T-helper 9 cell (primary cell): Measurements from ENCODE around the gene OLFM4.

Source experiments
- DNase-seq: peaks from one replicate; pipeline ENCODE4 v3.0.0-alpha.2; 2020

Gene OLFM4

DNA sequence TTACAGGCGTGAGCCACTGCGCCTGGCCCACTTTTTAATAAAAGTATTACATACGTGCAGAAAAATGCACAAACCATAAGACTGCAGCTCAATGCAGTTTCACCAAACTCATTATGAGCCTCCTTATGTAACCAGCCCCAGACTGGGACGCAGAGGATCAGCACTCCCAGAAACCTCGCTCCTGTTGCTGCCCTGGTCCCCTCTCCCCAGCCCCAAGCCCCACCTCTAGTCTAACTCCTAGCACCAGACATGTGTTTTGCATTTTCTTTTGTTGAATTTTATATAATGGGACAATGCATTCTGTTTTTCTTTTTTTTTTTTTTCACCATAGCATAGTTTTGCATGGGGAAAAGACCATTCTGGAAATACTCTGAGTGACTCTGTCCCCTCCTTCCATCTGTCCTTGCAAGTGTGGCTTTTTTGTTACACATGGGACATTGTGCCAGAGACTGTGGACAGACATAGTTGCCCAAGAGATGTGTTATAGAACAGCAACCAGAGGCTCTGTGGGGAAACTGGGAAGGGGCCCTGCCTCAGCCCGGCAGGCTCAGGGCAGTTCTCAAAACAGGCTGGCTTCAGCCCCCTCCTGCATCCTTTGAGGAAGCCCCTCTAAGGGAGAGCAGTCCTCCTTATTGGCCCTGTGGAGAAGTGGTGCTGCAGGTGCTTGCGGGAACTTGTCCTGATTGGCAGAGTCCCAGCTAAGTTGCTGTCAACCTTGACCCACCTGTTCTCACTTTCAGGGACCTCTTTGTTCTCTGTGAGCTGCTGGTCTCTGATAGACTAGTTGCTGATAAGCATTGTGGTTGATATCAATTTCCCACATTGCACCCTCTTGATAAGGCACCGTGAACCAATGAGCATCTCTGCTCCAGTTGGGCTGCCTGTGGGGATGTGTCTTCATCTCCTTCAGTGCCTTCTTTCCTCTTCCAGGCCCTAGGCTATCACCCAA is 13.8 kb upstream of the OLFM4 start:
- no peak for DNase-seq

DNA sequence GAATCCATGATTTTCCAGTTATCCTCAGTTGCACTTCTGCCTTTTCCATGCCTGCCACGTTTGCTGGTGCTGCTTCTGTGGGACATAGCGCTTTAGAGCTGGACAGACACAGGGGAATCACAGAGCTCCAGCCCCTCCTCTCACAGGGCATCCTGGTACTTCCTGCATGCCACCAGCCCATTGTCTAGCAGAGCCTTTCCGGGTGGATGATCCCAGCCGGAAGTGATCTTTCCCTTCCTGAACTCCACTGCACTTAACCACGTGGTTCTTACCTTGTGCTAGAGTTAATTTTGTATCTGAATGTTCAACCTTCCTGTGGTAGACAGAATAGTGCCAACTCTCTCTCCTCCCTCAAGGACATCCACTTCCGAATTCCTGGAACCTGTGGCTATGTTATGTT is 12.6 kb upstream of the OLFM4 start:
- no peak for DNase-seq

DNA sequence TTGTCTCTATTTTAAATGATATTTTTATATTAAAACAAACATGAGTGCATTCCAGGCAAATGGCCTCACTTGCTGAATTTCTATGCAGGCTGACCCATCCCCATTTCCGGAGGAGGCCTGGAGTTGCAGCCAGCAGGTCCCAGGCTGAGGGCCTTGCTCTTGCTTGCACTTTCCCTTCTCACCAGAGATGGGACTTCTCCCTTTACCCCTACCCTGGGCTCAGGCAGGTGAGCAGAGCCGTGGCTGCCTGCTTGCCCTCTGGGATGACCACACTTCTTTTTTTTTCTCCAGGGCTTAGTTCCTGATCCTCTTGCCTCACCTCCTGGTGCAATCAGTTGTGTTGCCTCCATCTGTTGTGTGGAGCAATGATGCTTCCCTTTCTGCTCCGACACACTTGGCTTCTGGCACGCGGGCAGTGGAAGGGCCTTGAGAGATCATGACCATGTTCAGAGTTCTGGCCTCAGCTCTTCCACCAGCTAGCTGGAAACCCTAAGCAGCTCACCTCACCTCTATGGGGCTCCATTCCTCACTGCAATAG is 11.1 kb upstream of the OLFM4 start:
- no peak for DNase-seq

DNA sequence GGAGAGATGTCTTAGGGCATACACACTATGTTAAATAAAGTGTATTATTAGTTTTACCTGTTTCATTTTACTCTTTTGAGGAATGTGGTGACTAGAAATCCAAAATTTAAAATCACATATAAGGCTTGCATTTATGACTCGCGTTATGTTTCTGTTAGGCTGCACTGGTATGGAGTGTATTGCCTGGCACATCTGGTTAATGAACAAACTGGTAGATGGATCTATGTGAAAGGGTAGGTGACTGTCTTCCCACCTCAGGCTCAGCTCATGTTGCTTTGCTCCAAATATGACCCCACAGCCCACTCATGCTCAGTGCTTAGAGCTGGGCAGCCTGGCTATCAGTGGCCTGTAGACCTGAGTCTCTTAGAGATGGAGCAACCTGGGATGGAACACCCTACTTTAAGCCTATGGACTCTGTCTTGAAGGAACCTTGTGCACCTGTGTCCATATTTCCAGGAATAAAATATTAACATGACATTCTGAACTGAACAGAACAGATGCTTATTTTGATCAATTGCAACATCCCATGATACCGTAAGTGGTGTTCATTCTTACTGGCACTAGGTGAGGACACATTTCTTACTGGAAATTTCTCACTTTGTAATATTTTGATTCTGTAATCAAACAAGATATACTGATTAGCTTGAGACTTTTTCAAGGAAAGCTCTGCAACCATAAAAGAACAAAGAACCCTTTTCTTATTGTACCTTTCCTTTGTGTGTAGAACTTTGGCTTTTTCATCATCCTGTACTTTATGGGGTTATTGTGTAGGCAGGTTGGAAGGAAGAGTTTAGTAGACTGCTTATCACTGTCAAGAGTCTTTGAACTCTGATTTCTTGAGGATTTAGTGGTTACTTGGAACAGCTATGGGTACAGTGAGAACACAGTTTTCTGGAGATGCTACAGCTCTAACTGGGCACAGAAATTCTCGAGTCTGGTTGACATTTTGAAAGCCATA is 9.6 kb upstream of the OLFM4 start:
- no peak for DNase-seq

DNA sequence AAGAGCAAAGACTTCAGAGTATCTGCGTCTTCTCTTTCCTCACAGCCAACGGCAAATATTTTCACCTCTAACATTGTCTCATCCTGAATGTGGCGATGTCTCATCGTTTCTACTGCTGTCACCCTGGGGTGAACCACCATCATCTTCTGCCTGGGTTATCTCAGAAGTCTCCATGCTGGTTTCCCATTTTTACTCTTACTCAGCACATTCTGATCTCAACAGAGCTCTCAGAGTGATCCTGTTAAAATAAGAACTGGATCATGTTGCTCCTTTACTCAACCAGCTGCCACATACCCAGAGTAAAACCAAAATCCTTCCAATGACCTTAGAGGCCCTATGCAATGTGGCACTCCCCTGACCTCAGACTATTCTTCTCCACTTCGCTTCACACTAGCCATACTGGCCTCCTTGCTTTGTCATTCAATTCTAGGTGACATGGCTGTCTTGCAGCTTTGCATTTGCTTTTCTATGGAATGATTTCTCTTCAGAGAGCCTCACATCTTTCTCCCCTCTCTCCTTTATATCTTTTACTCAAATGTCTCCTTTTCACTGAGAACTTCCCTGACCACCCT is 7.8 kb upstream of the OLFM4 start:
- no peak for DNase-seq

DNA sequence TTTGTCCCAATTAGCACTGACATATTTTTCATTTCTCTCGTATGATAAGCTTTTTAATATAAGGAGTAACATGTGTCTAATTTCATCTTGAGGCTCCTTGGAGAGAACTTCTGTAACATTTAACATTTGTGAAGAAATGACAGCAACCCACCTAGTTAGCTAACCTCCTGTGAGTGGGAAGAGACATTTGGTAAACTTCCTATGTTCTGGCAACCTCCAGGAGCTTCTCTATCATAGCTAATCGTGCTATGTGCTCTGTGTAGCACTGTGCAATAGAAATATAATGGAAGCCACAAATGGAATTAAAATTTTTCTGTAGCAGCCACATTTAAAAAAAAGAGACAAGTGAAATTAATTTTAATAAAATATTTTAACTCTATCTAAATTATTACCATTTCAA is 5.4 kb upstream of the OLFM4 start:
- DNase-seq, result no peak

DNA sequence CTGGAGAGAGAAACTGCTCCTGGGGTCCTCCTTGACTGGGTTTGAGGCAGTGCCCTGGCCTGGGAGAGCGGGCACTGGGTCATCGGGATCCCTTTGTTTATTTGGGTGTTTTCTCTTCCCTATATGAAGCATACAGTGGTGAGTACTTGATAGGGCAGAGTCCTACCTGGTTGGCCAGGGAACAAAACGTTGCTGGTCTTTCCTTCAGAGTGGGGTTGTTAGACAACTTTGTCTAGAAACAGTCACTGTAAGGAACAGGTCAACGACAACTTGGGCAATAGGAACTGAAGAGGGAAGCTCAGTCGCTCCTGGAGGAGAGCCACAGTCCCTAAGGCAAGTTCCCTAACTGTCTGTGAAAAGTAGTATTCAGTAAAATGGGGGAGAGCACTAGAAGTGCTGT is 550 bp upstream of the OLFM4 start:
- DNase-seq, result no peak

DNA sequence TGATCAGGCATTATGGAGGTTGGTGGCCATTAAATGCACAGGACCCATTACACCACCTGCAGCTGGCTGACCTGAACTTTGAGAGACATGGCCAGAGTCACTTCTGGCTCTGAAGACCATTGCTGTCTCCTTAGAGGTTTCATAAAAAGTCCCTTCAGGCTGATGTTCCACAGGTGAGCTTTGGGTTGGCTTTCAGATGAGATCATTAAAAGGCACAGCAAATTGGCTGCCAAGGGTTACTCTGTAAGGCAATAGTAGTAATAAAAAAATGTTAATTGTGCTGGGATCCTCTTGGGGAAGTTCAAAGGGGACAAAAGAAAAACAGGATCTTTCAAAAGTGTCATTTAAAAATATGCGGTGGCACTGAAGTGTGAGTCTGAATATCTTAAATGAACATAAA is 4.2 kb downstream of the OLFM4 start:
- DNase-seq, result no peak

DNA sequence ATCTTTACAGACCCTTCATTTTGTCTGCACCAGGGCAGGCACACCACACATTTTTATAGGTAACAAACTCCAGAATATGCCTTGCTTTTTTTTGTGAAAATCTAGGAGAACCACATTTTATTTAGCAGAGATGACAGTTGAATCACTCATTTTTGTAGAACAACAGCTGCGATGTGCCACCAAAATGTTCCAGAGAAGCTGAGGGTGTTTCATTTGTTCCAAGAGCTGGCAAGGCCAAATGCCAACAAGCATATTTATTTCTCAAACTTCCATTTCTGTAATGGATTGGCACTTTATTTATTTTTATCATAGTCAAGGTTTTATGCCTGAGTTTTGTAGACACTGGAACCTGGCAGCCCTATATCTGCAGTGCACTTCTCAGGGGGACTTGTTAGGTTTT is 10.4 kb downstream of the OLFM4 start:
- no peak for DNase-seq

DNA sequence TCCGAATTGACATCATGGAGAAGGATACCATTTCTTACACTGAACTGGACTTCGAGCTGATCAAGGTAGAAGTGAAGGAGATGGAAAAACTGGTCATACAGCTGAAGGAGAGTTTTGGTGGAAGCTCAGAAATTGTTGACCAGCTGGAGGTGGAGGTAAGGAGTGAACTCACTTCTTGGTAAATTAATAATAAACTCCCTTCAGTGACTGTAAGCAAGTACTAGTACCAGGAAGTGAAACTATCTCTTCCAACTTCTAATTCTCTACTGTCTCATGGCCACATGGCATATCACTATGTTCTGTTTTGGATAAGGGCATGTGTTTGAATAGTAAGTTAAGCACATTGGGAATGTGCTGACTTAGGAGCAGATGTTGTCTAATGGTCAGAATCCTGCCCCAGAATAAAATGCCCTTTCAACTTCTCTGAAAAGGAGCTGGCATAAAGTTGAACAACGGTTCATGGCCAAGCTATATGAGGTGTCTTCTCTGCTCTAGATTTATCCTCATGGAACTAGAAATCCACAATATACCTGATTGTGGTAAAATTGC is 13.4 kb downstream of the OLFM4 start:
- no peak for DNase-seq

DNA sequence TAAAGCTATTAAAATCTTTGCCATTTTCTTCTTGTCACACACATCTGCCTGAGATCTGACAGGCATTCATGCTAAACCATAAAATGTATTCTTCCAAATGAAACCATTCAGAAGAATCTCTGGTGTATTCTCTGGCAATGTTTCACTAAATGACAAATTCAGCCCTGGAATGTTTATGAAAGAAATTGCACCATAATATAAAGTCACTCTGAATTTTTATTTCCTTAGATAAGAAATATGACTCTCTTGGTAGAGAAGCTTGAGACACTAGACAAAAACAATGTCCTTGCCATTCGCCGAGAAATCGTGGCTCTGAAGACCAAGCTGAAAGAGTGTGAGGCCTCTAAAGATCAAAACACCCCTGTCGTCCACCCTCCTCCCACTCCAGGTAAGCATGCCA is 14.3 kb downstream of the OLFM4 start:
- no peak for DNase-seq

DNA sequence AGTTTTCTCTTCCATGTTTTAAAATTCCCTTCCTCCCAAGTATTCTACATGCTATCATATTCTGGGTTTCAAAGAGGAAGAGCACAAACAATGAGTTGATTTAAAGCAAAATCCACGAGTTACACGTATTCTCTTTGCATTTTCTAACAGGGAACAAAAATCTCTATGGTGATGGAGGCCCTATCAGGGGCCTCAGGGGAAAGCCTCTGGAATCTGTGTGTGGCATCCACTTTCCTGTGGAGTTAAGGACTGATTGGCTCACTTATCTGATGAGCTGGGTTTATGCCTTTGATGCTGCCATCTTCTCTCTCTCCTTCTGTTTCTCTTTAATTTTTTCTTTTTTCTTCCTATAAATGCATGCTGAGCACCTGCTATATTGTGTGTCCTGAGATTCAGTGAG is 14.8 kb downstream of the OLFM4 start:
- no peak for DNase-seq

DNA sequence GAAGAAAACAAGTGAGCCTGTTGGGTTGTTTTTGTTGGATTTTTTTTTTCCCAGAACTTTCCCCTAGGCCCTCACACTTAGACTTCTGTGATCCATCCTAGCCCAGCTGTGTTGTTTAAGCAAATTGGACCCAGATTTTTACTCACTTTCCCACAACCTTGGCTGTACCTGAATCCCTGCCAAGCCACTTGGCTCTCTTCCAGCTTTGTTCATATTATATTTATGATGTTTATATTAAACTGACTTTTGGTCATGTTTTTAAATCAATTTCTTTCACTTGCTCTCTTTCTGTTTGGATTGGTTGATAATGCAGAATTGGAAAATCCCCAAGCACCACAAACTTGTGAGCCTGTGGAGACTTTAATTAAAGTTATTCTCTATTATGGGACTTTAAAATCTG is 16.6 kb downstream of the OLFM4 start:
- no peak for DNase-seq

DNA sequence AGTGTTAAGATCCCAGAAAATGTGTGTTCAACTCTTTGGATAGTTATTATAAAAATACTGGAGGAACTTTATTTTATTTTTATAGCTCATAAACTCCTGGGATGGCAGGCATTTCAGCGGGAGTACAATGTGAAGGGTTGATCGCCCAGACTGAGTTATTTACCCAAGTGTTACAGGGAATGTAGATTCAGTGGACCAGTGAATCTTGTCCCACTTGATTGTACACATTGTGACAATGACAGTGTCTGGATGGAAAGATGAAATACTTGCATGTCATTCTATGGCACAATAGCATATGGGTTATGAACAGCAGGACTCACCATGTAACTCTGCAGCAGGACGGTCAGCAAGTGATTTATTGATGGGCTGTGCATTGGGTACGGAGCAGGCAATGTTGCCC is 20.3 kb downstream of the OLFM4 start:
- no peak for DNase-seq

DNA sequence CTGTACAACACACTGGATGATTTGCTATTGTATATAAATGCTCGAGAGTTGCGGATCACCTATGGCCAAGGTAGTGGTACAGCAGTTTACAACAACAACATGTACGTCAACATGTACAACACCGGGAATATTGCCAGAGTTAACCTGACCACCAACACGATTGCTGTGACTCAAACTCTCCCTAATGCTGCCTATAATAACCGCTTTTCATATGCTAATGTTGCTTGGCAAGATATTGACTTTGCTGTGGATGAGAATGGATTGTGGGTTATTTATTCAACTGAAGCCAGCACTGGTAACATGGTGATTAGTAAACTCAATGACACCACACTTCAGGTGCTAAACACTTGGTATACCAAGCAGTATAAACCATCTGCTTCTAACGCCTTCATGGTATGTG is 21.5 kb downstream of the OLFM4 start:
- no peak for DNase-seq

DNA sequence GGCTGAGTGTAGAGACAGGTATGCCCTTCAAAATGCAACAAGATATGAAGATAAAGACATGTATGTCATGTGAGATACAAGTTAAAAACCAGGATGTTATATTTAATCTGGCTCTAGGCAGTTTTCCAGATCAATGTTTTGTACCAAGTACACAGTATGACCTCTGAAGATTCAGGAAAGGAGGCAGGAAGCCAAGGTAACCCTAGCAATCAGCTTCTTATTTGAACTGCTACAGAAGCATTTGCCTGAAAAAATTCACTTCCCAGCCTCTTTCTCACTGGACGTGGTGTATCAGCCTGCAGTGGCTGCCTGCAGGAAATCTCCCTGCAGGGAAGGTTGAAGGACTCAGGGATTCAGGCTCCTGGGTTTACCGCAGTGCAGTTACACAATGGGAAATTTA is 24.1 kb downstream of the OLFM4 start:
- no peak for DNase-seq

DNA sequence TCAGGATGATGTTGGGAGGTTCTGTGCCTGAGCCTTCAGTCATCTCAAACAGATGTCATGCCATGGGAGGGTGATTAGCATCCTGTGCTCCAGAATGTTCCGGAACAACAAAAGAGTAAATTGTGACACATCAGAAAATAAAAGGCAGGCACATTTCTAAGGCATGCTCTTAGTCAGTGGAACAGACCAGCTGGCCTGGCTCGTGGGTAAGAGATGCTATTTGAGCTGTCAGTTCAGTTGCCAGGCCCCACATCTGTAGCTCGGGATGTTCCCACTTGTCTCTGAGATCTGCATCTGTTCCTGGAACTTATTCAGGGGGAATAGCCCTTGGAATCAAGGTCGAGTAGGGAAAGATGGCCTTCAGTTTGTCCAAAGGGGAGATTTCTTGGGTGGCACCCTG is 26.0 kb downstream of the OLFM4 start:
- no peak for DNase-seq

DNA sequence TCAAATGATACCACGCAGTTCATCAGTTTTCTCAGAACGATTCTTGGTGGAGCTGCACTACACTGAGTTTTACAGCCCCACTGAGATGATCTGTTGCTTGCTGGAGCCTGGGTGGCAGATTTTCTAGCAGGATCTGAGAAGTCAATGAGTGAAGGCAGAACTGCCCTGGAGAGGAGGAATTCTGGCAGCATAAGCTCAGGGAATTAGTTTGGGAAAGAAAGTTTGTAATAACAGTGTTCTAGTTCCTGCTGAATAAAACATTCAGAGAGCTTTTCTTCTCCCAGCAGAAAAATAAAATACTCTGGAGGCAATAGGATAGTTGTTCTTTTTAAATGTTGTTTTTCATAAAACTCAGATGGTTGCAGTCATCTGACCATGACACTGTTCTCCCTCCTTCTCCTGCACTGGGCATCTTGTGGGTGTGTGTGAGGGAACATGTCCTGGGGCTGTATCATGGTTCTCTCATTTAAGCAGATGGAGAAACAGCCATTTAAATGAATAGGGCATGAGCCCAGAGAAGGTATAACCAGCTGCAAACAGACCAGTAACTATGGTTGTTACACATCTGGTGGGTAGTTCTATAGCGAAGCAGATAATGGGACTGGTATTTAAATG is 29.6 kb downstream of the OLFM4 start:
- DNase-seq, result no peak

DNA sequence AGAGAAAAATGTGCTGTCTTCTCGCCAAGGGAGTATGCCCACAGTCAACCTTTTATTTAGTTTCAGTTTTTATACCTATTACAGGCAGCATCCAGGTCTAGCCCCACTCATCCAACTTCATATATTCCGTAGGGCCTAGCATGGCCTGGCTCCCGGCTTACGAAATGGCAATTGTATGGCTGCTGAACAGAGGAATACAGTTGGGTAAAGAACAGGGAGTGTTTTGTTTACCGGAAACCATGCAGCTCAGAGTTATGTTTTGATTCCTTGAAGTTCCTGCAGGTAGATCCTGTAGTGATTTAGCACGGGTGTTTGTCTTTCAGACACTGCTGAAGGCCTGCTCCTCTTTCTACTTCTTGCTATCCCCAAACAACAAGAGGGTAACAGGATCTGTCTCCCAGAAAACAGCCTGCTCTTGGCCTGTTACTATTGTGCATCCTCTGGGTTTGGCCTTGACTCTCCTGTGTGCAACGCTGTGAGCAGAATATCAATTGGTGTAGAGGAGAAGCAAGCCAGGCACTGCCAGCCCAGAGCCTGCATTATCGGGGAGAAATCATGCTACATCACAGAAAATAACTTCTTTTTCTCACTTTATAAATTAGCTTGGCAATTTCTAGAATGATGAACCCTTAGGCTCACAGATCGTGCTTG is 32.4 kb downstream of the OLFM4 start:
- DNase-seq, result no peak

DNA sequence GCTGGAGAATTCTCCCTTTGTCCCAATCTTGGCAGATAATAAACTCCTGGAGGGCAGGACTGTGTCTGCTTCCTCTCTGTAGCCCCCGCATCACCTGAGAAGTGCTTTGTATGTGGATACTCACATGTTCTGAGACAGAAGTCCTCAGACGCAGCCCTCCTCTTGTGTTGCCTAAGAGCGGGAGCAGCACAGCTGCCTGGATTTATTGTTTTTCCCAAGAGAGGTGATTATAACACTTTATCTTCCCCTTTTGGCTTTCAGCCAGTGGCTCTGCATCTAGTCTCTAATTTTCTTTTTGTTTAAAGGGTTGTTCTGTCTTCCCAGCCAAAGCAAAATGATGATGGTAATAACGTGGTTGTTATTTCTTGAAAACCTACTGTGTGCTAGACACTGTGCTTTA is 36.1 kb downstream of the OLFM4 start:
- DNase-seq, result no peak

DNA sequence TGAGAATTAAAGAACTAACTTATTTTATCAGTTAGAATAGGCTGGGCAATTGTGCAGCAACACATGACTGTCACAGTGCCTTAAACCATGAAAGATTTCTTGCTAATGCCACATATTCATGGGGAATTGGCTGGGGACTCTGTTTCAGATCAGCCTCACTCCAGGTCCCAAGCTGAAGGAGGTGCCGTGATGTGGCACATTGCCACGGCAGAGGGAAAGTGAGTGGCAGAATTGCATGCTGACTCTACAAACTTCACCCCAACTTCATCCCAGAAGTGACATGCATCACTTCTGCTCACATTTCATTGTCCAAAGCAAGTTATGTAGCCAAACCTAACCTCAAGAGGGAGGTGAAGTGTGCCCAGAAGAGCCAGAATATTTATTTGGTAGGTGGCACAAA is 37.8 kb downstream of the OLFM4 start:
- no peak for DNase-seq
